ENCODE results near the gene LAMB4.
A peak's percentile ranks its signal among the peaks of the same experiment; 100 is the strongest.

The LAMB4 gene

GRCh38 chr7:108130261-108130660, at the start of gene LAMB4:
Gene LAMB4 (minus strand): TSS chr7:108130361. CDS start chr7:108123164, 7,197 bp downstream.
- no peak for DNase-seq

GRCh38 chr7:108178398-108178797, 48.2 kb upstream of the LAMB4 start:
- no peak for DNase-seq

GRCh38 chr7:108171164-108171563, 41.0 kb upstream of the LAMB4 start:
- no peak for DNase-seq

- no peak for DNase-seq
These were observed 40.1 kb upstream of the LAMB4 start for GRCh38 chr7:108170251-108170650.

- no peak for DNase-seq
These were observed 37.3 kb upstream of the LAMB4 start for GRCh38 chr7:108167460-108167859.

GRCh38 chr7:108166687-108167086, 36.5 kb upstream of the LAMB4 start:
- DNase-seq, result no peak

- DNase-seq, result no peak
These were observed 35.6 kb upstream of the LAMB4 start for GRCh38 chr7:108165723-108166122.

GRCh38 chr7:108164946-108165345, 34.8 kb upstream of the LAMB4 start:
- no peak for DNase-seq

- no peak for DNase-seq
These were observed 34.2 kb upstream of the LAMB4 start for GRCh38 chr7:108164342-108164741.

GRCh38 chr7:108158776-108159175, 28.6 kb upstream of the LAMB4 start:
- DNase-seq, result no peak

- DNase-seq, result no peak
These were observed 27.6 kb upstream of the LAMB4 start for GRCh38 chr7:108157606-108158335.

- no peak for DNase-seq
These were observed 26.9 kb upstream of the LAMB4 start for GRCh38 chr7:108156897-108157605.

GRCh38 chr7:108152198-108152597, 22.0 kb upstream of the LAMB4 start:
- DNase-seq, result no peak

GRCh38 chr7:108149908-108150307, 19.7 kb upstream of the LAMB4 start:
- DNase-seq, result no peak

GRCh38 chr7:108149119-108149518, 19.0 kb upstream of the LAMB4 start:
- no peak for DNase-seq

GRCh38 chr7:108147031-108147563, 16.9 kb upstream of the LAMB4 start:
- no peak for DNase-seq

GRCh38 chr7:108146070-108146842, 16.1 kb upstream of the LAMB4 start:
- peak; percentile 20 for DNase-seq

GRCh38 chr7:108145401-108145800, 15.2 kb upstream of the LAMB4 start:
- DNase-seq, result no peak

GRCh38 chr7:108144931-108145330, 14.8 kb upstream of the LAMB4 start:
- no peak for DNase-seq

- DNase-seq, result no peak
These were observed 13.7 kb upstream of the LAMB4 start for GRCh38 chr7:108143658-108144420.

GRCh38 chr7:108142675-108143259, 12.6 kb upstream of the LAMB4 start:
- no peak for DNase-seq

GRCh38 chr7:108142180-108142579, 12.0 kb upstream of the LAMB4 start:
- DNase-seq, result no peak

Measured in activated naive CD4-positive, alpha-beta T cell treated with anti-CD3 and anti-CD28 coated beads, Interleukin-2, amount 50 U/mL, for 16 hours (primary cell).